Measurements from ENCODE around the gene DDX10.

DNA sequence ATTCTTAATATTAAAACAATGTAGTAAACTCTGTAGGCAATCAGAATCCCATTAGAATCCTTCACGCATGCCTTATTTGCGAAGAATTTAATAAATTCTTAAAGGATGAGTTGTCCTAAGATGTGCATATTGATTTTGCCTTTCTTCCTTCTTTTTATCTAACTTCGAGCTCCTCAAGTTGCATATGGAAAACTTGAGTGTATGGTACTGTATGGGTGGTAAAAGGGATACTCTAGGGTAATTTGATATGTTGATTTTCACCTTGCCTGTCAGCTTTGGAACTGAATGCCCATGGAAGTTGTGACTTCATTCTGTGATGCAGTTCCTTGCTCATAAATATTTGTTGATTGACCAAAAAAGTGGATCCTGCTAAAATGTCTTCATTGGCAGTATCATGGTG is 193.8 kb downstream of the DDX10 start:
- TF ChIP-seq POLR2A (IDR thresholded peaks at IDR 0.05) (no peak), CTCF (IDR thresholded peaks at IDR 0.05) (no peak)

All from esophagus squamous epithelium (tissue), 4 donors.